ENCODE results near the gene ZSCAN10. TPM values are rescaled to one million over a fixed set of nuclear protein-coding genes. Genes with fewer than 3 reads are reported as not detected.
A peak's percentile ranks its signal among the peaks of the same experiment; 100 is the strongest.

Gene ZSCAN10
- total RNA-seq, 1 donor from 2014 or later = 50.7 TPM

DNA sequence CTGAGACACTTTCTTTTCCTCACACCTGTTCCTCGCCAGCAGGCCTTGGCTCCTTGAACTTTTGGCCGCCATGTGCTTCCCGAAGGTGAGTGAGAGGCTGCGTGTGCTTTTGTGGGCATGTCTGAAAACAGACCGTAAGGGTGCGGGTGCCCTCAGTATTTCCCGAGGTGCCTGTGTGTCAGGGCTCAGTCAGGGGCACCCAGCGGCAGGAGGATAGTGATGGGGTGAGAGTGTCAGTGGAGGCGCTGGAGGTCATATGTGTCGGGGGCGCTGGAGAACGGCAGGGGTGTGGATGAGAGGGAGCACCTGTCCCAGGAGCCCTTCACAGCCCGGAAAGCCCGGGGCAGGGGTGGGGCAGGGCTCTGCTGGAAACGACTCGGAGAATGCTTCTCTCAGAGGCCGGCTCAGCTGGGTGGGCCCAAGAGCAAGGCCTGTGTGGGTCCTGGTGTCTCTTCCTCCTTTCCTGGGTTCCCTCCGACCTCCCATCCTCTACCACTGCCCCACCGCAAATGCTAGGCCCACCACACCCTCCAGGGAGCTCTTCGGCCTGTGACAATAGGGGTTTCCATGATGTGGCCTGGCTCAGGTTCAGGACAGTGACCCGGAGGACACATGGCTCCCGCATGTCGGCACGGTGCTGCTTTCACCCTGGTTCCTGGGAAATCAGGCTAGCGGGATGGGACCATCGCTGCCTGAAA, 33.2 kb downstream of the ZSCAN10 start:
- H3K9me3 Mint-ChIP-seq (ENCODE audit: unreplicated experiment) = no peaks in the 10 kb centered on the region
- peaks cover 4% of the 10 kb centered on the region for H3K27me3 Mint-ChIP-seq (ENCODE audit: unreplicated experiment)
- peaks cover 9% of the 10 kb centered on the region for H3K36me3 Mint-ChIP-seq (ENCODE audit: low read depth, unreplicated experiment)
- DNase-seq (ENCODE audit: low spot score) = no peak
- no peak overlapping the region for H3K4me3 Mint-ChIP-seq (ENCODE audit: unreplicated experiment)
- TF ChIP-seq, protein P1, sequence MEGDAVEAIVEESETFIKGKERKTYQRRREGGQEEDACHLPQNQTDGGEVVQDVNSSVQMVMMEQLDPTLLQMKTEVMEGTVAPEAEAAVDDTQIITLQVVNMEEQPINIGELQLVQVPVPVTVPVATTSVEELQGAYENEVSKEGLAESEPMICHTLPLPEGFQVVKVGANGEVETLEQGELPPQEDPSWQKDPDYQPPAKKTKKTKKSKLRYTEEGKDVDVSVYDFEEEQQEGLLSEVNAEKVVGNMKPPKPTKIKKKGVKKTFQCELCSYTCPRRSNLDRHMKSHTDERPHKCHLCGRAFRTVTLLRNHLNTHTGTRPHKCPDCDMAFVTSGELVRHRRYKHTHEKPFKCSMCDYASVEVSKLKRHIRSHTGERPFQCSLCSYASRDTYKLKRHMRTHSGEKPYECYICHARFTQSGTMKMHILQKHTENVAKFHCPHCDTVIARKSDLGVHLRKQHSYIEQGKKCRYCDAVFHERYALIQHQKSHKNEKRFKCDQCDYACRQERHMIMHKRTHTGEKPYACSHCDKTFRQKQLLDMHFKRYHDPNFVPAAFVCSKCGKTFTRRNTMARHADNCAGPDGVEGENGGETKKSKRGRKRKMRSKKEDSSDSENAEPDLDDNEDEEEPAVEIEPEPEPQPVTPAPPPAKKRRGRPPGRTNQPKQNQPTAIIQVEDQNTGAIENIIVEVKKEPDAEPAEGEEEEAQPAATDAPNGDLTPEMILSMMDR (IDR thresholded peaks at IDR 0.05; ENCODE audit: unreplicated experiment) = no peak
- H3K27ac Mint-ChIP-seq (ENCODE audit: unreplicated experiment) = no peak overlapping the region
- H3K4me1 Mint-ChIP-seq (ENCODE audit: unreplicated experiment) = no peaks in the 10 kb centered on the region

DNA sequence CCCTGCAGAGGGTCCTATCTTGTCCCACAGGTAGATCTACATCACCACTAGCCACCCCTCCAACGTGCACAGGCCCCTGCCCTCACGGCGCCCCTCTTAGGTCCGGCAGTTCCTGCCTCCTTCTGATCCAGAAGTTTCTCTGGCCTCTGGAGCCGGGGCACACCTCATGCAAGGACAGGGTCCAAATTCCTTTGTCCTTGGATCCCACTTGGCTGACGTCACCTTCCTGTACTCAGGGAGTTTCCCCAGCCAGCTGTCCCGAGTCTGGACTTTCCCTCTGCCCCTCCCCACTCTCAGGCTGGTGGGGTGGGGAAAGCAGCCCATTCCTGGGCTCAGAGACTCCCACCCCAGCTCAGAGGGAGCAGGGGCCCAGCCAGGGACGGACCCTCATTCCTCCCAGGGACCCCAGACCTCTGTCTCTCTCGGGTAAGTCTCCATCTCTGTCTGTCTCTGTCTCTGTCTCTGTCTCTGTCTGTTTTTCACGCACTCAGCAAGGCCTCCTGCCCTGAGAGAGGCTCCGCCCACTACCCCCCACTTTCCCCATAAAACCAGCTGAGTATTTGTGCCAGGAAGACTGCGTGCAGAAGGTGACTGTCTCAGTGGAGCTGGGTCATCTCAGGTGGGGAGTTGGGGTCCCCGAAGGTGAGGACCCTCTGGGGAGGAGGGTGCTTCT, 33.9 kb downstream of the ZSCAN10 start, which contains the start of gene IL32:
IL32 (plus strand) TSS at position 572 of the 673 bp plus-strand sequence. CDS start 172 bp downstream, outside the sequence.
- no peak for DNase-seq (ENCODE audit: low spot score)
- peaks cover 3% of the 10 kb centered on the region for H3K4me1 Mint-ChIP-seq (ENCODE audit: unreplicated experiment)
- no peaks in the 10 kb centered on the region for H3K9me3 Mint-ChIP-seq (ENCODE audit: unreplicated experiment)
- H3K27ac Mint-ChIP-seq (ENCODE audit: unreplicated experiment) = peak within 1 kb of the TSS; percentile 30
- H3K4me3 Mint-ChIP-seq (ENCODE audit: unreplicated experiment) = no peak within 1 kb of the TSS
- TF ChIP-seq, protein P1 (IDR thresholded peaks at IDR 0.05; ENCODE audit: unreplicated experiment) = no peak
- H3K27me3 Mint-ChIP-seq (ENCODE audit: unreplicated experiment) = peaks cover 7% of the 10 kb centered on the region
- peaks cover 8% of the 10 kb centered on the region for H3K36me3 Mint-ChIP-seq (ENCODE audit: low read depth, unreplicated experiment)

DNA sequence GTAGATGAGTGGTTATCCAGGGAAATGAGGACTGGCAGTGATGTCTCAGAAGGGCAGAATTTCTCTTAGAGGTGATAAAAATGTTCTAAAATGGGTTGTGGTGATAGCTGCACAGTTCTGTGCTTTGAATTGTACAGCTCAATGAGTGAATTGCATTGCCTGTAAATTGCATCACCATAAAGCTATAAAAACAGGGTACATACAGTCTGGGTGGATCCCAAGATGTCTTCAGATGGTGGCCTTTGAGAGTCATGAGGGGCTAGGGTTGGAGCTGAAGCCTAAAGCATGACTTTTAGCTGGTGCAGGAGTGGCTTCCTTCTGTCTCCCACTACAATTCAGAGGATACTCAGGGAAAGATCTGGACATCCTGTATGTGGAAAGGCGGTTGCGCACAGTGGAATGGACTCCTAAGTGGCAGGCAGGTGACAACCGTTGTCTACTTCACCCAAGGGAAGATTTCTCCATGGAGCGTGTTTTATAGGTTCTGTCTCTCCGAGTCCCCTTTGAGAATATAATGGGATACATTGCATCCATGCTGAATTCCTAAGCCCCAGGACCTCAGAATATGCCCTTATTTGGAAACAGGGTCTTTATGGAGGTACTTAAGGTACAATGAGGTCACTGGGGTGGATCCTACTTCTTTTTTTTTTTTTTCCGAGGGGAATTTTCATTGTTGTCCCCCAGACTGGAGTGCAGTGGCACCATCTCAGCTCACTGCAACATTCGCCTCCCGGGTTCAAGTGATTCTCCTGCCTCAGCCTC, 35.3 kb downstream of the ZSCAN10 start:
- Mint-ChIP-seq H3K36me3 (ENCODE audit: low read depth, unreplicated experiment) (peaks cover 5% of the 10 kb centered on the region), H3K9me3 (ENCODE audit: unreplicated experiment) (no peaks in the 10 kb centered on the region), H3K4me3 (ENCODE audit: unreplicated experiment) (no peak overlapping the region), H3K27ac (ENCODE audit: unreplicated experiment) (no peak overlapping the region), H3K27me3 (ENCODE audit: unreplicated experiment) (peaks cover 5% of the 10 kb centered on the region), H3K4me1 (ENCODE audit: unreplicated experiment) (peaks cover 10% of the 10 kb centered on the region)
- no peak for DNase-seq (ENCODE audit: low spot score)
- TF ChIP-seq, protein P1 (IDR thresholded peaks at IDR 0.05; ENCODE audit: unreplicated experiment) = no peak

DNA sequence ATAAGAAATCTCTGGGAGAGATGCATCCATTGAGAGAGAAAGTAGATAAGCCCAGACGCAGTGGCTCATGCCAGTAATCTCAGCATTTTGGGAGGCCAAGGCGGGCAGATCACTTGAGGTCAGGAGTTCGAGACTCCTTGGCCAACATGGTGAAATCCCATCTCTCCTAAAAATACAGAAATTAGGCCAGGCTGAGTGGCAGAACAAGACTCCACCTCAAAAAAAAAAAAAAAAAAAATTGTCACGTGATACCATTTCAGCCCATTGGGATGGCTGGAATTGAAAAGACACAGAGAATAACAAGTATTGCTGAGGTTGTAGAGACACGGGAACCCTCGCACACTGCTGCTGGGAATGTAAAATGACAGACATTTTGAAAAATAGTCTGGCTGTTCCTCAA, 36.5 kb downstream of the ZSCAN10 start:
- H3K27me3 Mint-ChIP-seq (ENCODE audit: unreplicated experiment) = peaks cover 6% of the 10 kb centered on the region
- H3K36me3 Mint-ChIP-seq (ENCODE audit: low read depth, unreplicated experiment) = peaks cover 5% of the 10 kb centered on the region
- H3K4me1 Mint-ChIP-seq (ENCODE audit: unreplicated experiment) = peaks cover 10% of the 10 kb centered on the region
- H3K27ac Mint-ChIP-seq (ENCODE audit: unreplicated experiment) = no peak overlapping the region
- TF ChIP-seq, protein P1 (IDR thresholded peaks at IDR 0.05; ENCODE audit: unreplicated experiment) = no peak
- no peaks in the 10 kb centered on the region for H3K9me3 Mint-ChIP-seq (ENCODE audit: unreplicated experiment)
- DNase-seq (ENCODE audit: low spot score) = no peak
- H3K4me3 Mint-ChIP-seq (ENCODE audit: unreplicated experiment) = no peak overlapping the region
